GM19025 (cell line): Measurements from ENCODE around the gene LENG8.

Source experiments
- ATAC-seq: cut with Tn5 transposase; IDR thresholded peaks from one replicate; pipeline ENCODE4 v1.9.1; 2021; ENCODE audit warnings: mild to moderate bottlenecking, low read depth, moderate library complexity; ENCODE audit not compliant: unreplicated experiment

LENG8 gene

DNA sequence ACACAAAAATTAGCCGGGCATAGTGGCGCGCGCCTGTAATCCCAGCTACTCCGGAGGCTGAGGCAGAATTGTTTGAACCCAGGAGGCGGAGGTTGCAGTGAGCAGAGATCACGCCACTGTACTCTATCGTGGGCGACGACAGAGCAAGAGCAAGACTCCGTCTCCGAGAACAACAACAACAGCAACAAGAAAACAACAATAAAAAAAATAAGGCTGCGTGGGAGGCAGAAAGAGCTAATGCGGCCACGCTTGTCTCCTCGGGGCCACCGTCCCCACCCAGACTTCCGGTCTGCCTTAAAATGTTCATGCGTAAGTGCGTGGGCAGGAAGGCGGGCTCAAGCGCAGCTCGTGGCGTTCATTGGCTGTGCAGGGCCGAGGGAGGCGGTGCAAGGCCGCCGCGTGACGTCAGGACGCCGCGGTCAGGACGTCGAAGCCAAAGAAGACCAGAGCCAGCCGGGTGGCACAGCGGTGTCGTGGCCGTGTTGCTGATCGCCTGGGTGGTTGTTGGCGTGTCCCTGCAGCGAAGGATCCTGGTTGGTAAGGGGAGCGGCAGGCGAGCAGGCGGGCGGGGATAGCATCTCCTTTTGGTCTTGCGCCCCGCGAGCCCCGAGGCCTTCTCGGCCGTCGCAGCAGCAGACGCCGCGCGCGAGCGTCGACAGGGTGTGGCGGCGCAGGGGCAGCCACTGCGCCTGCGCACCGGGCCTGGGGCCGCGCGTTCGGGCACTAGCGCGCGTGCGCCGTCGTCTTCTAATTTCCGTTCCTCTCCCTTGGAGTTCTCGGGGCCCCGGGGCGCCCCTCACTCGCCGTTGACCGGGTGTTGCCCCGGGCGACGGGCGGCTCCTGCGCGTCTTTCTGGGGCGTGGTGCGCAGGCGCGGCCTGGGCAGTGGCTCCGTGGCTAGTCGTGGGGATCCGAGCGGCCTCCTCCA is at the start of gene LENG8:
TSS of gene LENG8 (plus strand) at position 426 of the 927 bp plus-strand sequence. CDS start 2,146 bp downstream, outside the sequence.
- ATAC-seq = peak; percentile 82

DNA sequence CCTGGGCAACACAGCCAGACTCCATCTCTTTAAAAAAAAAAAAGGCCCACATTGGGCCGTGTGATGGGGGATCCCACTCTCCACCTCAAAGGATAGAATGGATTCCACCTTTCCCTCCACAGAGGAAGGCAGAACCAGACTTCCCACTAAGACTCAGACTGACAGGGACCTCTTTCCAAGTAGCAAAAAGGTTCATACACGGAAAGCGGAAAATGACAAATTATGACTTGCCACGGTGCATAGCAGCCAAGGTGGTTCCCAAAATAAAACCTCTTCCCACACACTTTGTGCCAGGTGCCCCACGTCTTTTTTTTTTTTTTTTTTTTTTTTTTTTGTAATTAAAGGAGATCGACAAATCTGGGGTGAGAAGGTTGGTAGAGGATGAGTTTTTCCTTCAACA is 48.1 kb upstream of the LENG8 start:
- no peak for ATAC-seq

DNA sequence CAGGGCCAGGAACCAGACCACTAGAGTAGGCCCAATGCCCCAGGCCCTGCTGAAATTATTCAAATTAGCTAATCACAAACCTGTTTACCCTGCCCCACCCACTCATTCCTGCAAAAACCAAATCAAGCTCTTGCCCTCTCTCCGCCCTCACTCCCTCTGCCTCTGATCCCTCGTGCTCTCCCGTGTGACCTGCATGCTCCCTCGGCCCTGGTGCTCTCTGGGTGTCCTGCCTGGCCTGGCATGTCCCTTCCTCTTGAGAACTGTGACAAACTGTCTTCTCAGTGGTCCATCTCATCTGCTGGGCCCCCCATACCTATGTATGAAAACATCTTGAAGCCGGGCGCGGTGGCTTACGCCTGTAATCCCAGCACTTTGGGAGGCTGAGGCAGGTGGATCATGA is 45.9 kb upstream of the LENG8 start:
- no peak for ATAC-seq

DNA sequence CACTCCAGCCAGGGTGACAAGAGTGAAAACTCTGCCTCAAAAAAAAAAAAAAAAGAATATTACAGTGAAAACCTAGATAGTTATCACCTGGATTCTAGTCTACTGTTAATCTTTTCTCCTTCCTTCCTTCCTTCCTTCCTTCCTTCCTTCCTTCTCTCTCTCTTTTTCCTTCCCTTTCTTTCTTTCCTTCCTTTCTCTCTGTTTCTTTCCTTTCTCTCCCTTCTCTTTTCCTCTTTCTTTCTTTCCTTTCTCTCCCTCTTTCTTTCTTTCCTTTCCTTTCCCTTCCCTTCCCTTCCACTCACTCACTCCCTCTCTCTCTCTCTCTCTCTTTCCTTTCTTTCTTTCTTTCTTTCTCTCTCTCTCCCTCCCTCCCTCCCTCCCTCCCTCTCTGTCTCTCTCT is 43.4 kb upstream of the LENG8 start:
- ATAC-seq = no peak

DNA sequence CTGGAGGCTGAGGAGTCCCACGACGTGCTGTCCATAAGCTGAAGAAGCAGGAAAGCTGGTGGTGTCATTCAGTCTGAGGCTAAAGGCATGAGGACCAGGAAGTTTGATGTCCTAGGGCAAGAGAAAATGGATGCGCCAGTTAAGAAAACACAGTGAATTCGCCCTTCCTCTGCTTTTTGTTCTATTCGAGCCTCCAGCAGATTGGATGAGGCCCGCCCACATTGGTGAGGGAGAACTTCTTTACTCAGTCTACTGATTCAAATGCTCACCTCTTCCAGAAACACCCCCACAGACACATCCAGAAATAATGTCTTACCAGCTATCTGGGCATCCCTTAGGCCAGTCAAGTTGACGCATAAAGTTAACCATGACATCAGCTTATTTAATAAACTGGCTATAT is 41.2 kb upstream of the LENG8 start:
- no peak for ATAC-seq

DNA sequence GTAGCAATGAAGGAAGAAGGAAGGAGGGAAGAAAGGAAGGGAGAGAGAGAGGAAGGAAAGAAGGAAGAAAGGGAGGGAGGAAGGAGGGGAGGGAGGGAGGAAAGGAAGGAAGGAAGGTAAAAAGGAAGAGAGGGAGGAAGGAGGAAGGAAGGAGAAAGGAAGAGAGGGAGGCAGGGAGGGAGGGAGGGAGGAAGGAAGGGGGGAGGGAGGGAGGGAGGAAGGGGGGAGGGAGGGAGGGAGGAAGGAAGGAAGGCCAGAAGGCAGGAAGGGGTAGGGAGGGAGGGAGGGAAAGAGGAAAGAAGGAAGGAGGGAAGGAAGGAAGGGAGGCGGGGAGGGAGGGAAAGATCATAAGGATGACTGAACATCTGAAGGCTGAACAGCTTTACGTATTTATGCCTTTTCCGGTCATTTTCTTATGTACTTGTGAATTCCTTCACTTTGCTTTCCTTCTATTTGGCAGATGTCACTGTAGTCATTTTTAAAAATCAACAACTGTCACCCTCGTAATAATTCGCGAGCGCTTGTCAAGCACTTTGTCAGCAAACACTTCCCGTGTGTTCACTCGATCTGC is 40.5 kb upstream of the LENG8 start:
- no peak for ATAC-seq

DNA sequence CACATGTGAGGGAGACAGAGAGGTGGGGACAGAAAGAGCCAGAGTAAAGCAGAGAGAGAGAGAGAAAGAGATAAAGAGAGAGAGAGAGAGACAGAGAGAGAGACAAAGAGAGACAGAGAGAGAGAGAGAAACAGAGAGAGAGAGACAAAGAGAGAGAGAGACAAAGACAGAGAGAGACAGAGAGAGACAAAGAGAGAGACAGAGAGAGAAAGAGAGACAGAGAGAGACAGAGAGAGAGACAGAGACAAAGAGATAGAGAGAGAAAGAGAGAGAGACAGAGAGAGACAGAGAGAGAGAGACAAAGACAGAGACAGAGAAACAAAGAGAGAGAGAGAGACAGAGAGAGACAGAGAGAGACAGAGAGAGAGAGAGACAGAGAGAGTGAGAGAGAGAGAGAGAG is 38.0 kb upstream of the LENG8 start:
- ATAC-seq = no peak

DNA sequence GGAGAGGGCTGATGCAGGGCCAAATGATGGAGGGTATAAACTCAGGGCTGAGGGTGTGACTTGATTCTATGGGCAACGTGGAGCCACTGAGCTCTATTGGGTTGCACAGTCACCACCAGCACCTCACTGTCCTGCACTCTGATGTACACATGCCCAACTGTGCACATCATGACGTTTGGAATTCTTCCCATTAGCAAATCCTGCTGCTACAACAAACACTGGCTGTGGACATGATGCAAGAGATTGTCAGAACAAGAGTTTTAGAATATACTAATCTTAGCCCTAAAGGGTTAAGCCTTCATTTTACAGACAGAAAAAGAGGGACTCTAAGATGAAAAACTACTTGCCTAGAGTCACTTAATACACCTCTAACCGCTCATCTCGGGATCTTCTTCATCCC is 36.1 kb upstream of the LENG8 start:
- no peak for ATAC-seq

DNA sequence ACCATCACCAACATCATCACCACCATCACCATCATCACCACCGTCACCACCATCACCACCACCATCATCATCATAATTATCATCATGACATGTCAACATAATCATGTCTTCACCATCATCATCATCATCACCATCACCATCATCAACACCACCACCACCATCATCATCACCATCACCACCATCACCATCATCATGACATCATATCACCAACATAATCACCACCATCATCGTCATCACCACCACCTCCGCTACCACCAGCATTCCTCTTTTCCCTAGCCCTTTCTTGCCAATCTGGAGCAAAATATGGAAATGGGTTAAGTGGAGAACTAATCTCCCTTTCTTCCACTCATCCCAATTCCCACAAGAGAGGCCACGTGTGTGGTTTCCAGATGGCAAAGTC is 34.8 kb upstream of the LENG8 start:
- no peak for ATAC-seq

DNA sequence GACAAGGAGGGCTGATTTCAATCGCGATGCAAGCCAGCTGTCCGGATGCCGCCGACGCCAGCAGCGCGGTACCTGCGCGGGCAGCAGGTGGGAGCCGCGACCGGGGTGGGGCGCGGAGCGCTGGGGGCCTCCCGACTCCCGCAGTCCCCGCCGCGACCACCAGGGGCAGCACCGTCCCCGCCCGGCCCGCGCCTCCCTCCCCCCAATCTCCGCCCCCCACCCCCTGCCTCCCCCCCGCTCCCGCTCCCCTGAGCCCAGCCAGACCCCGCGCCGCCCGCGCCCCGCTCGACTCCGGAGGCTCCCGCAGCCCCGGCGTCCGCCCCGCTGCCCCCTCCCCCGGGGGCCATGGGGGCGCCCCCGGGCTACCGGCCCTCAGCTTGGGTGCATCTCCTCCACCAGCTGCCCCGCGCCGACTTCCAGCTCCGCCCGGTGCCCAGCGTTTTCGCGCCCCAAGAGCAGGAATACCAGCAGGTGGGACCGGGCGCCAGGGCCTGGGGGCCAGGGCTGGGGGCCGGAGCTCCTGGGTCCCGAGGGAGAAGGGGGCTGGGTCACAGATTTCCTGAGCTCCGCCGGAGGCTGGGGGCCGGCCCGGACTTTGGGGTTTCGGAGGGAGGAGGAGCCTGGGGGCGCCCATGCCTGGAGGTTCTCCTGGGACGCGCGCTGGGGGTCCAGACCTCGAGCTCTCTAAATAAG is 33.6 kb upstream of the LENG8 start, which contains the start of gene TTYH1:
TSS of gene TTYH1 (plus strand) at position 257 of the 693 bp plus-strand sequence. CDS start at position 346, 89 bp downstream.
- no peak for ATAC-seq

DNA sequence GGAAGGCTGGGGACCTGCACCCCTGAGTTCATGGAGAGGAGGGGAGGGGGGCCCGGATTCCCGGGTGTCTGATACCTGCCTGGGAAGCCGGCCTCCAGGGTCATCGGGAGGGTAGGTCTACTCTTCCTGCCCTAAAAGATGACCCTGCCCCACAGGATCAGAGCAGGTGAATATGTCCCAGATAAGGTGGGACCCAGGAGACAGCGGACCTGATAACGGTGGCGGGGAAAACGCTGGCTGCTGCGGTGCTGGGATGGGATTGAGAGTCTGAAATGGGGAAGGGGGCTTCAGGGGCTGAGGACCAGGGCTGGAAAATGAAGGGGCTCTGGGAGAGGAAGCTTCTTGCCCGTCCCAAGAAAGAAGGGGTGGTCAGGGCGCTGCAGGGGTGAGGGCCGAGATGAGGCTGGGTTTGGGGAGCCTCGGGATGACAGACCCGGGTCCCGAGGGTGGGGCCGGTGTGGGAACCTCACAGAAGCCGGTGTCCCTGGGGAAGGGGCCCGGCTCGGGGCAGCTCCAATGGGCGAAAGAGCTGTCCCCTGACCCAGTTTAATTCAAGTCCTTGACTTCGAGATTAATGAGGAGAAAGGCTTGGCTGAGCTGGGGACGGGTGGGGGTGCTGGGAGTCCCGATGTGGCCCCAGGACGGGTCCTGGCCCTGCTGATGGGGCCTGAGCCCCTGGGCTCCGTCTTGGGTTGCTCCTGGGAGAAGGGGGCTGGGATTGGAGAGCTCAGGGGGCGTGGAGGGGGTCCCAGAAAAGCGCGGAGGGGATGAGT is 32.9 kb upstream of the LENG8 start:
- ATAC-seq = no peak

DNA sequence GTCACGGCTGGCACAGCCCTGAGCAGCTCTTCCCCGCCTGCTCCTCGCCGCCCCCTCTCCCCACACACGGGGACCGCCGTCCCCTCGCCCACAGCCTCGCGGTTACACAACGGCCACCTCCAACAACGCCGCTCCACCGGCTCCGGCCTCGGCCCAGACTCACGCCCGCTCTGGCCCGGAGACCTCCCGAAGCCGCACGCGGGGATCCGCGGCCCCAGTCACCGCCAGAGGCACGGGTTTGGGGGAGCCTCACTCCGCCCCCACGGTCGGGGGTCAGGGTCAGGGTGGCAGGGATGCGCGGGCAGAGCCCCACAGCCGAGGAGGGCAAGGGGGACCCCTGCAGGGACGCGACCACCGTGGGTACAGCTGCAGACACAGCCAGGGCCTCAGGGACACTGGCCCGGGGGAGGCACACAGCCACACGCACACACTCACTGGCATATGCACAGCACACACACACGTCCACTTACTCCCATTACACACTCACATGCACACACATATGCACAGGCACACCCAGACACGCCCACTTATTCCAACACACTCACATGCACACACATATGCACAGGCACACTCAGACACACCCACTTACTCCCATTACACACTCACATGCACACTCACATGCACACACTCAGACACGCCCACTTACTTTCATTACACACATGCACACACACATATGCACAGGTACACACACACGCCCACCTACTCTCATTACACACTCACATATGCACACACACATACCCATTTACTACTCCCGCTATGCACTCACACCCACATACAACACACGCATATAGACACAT is 32.1 kb upstream of the LENG8 start:
- ATAC-seq = no peak

DNA sequence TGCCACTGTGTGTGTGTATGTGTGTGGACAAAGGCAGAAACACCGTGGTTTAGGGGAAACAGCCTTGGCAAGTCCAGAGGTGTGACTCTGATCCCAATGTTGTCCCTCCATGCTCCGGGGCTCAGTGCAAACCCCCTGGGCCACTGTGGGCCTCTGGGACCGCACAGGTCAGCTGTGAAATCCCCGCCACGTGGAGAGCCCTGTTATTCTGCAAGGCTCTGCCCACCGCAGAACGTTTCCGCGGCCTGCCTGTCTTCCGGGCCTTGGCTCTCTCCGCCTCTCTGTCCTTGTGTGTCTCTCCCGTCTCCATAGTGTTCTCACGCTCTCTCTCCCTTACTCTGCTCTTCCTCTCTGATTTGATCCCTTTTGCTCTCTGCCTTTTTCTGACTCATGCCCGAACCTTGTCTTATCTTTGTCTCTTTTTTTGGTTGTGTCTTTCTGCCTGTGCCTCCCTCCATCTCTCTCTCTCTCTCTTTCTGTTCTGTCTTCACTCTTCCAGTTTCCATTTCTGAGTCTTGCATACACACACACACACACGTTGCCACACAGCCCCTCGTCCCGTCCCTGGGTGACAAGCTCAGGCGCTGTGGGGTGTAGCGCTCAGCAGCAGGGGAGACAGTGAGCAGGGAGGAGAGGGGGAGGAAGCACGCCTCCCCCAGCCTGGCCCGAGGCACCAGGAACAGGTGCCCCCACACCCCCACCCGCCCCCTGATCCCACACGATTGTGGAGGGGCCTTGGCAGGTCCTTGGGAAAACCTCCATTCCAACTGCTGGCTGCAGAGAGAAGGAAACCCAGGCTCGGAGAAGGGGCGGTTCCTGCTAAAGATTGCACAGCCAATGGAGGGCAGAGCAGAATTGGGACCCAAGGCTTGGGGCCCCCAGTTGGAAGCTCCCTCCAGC is 30.7 kb upstream of the LENG8 start:
- no peak for ATAC-seq

DNA sequence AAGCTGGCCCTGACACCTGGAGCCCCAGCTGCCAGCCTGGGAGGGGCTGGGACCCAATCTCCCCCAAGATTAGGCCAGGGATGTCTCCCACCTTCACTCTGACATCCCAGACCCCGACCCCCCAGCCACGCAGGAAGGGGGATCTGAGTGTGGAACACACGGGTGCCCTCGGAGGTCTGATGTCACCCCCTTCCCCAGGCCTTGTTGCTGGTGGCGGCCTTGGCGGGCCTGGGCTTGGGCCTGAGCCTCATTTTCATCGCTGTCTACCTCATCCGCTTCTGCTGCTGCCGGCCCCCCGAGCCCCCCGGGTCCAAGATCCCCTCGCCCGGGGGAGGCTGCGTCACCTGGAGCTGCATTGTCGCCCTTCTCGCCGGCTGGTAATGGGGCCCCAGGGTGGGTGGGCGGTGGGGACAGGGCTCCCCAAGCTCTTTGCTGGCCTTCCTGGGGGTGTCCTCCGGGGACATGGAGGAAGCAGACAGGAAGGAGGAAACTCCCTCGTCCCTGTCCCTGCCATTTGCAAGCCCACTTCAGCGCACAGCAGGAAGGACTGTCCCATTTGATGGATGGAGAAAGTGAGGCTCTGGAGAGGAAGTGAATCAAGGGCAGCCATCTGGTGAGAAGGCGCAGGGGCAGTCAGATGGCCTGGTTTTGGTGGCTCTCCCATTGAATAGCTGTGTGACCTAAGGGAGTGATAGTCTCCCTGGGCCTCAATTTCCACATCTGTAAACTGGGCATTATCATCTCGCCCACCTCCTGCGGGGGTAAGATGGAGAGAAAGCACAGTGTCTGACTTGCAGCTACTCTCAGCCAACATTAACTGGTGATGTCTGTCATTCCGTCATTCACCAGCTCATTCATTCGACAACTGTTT is 29.8 kb upstream of the LENG8 start:
- no peak for ATAC-seq

DNA sequence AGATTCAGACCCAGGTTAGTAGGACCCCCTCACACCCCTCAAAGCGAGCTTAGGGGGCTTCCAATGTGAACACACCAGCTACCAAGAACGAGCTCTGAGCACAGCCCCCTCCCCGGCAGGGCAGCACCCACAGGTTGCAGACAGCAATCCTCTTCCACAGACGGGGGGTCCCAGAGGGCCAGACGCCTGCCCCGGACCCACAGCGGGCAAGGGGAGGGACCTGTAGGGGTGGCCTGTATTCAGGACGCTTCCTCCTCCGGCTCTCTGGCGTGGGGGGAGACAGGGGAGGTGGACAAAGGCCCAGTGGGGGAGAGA is 29.0 kb upstream of the LENG8 start:
- ATAC-seq = no peak

DNA sequence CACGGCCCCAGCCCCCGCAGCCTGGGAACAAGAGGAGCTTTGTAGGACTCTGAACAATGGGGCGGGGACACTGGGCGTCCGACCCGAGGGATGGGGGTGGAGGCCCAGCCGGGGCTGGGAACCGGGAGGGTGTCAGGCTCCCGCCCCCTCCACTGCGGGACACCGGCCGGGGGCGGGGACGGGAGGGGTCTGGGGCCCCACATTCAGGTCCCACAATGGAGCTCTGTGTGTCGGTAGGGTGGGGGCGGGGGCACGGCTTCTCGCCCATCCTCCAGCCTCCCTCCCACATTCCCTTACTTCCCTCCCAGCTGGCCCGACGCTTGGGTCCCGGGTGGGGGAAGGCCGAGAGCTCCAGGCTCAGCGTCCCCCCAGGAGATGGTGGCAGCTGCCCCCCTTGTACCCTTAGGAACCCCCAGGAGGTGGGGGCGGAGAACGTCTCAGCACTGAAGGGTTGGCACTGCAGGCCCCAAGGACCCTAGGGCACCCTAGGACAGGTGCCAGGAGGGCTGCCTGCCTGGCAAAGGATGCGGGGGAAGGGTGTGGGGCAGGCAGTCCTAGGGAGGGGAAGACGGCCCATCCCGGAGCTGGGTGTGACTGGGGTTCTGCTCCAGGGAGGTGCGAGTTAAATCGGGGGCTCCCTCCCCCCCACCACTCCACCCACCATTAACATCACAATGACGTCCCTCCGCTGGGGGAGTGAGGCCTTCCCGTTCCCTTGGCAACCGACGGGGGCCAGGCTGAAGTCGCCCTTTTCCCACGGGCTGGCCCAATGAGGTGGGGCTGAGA is 28.4 kb upstream of the LENG8 start:
- no peak for ATAC-seq

DNA sequence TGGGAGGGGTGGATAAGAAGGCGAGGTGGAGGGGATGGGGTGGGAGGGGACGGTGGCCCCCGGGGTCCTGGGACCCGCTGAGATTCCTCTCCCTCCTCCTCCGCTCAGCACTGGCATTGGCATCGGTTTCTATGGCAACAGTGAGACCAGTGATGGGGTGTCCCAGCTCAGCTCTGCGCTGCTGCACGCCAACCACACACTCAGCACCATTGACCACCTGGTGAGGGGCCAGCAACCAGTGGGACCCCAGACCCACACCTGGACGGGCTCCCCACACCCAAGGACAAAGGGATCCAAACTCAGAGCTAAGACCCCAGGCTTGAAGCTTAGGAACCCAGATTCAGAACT is 27.9 kb upstream of the LENG8 start:
- ATAC-seq = no peak
